ENCODE measurements around the gene TBL3. TPM values are rescaled to one million over a fixed set of nuclear protein-coding genes. Genes with fewer than 3 reads are reported as not detected.
A peak's percentile ranks its signal among the peaks of the same experiment; 100 is the strongest.

TBL3 gene
- total and polyA plus RNA-seq, 9 of the 15 experiments (the other 6 are each of a cell fraction or from before 2014, with no cell fraction given) = 0.97 to 117 (median 24.5) TPM

DNA sequence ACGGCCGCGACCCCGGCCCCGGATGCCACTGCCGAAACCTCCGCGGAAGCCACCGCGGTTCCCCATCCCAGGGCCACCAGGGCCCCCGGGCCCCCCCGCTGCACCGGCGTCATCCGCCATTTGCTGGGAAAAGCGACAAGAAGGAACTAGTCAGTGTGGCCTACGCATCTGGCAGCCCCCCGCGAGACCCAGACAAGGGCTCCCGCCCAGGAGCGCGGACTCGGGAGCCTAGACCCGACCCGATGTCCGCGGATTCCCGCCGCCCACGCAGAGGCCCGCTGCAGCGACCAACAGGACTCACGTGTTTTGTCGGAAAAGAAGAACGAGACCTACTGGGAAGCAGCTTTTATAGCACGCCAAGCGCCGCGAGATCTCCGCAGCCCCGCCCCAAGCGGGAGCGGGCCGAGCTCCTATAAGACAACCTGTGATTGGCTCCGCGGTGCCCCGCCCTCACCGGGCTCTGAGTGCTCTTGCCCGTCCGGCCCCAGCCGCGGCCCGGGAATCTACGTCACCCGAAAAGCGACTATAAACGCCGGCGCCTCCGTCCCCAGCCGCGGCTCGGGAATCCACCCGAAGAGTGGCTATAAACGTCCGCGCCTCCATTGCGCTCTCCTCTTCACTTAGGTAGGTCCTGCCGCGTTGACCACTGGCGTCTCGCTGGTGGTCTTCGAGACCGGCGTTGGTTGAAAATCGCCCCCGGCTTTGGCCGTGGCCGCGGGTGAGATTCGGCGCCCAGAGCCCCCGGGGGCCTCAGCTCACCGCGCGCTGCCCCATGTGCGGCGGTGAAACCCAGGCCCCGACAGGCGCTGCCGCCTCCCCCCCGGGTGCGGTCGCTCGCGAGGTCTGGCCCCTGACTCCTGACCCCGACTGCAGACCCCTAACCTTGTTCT, 7.1 kb upstream of the TBL3 start, which contains the start of gene RPS2:
Gene RPS2 (minus strand): TSS at position 321 of the 890 bp plus-strand sequence. CDS start 201 bp downstream, at position 120.
- Histone ChIP-seq H4K20me1 (replicated peaks; ENCODE audit: control insufficient read depth, insufficient read depth, low read length) (peaks cover 35% of the 10 kb centered on the region), H3K27ac (ENCODE audit: extremely low read depth, low read depth, low read length) (peak within 1 kb of the TSS; percentile 85), H3K4me2 (ENCODE audit: insufficient read depth, low read length) (peak within 1 kb of the TSS; percentile 100), H3K36me3 (ENCODE audit: control insufficient read depth, insufficient read depth, low read length) (peaks cover 38% of the 10 kb centered on the region), H3K27me3 (ENCODE audit: control insufficient read depth in 2 of 2, insufficient read depth in 2 of 2, low read length in 2 of 2) (no peaks in the 10 kb centered on the region), H3K4me3 (peak within 1 kb of the TSS; percentile 89), H3K9me1 (ENCODE audit: control insufficient read depth, insufficient read depth, low read length) (peaks cover 3% of the 10 kb centered on the region), H3K9ac (ENCODE audit: insufficient read depth in 1 of 2, low read depth in 2 of 2, low read length in 2 of 2) (peak within 1 kb of the TSS; percentile 94 to 100), H3K4me1 (replicated peaks in 1 of 2; ENCODE audit: control insufficient read depth in 2 of 2, insufficient read depth in 2 of 2, low read length in 2 of 2) (peaks cover 8 to 50% of the 10 kb centered on the region in 2 experiments; a peak in 3 of 5 replicates), H3K9me3 (replicated peaks; ENCODE audit: control insufficient read depth, insufficient read depth, low read depth, low read length) (no peaks in the 10 kb centered on the region), H2AFZ (ENCODE audit: low read depth, low read length) (peak within 1 kb of the TSS; percentile 73), H3K79me2 (ENCODE audit: control insufficient read depth, insufficient read depth, low read length) (peaks cover 71% of the 10 kb centered on the region)
- DNase-seq (ENCODE audit: extremely low read depth in 1 of 4, low spot score in 3 of 4) (peak; percentile 95 to 100 (median 98)), FAIRE-seq (peak; percentile 94), ATAC-seq (peak; percentile 73)
- intact Hi-C loops (cut with micrococcal nuclease) = loop anchor here (2.0 kb wide), 1 partner anchor 22 kb away; the partner anchor contains the start of gene MSRB1
- WGBS (ENCODE audit: insufficient coverage, low coverage, missing lambda C conversion rate) = under 1% methylated on average over 76 of the region's 97 CpGs
- in situ Hi-C loops (cut with MboI) = no loop called here
- ChIA-PET POLR2A (interaction anchor here (0.6 to 3.9 kb wide), 67 partner anchors 8 to 923 kb away, joined by 3 to 103 read pairs (median 4); partner anchors contain the start of genes E4F1, FAHD1, GFER and HAGH), CTCF (ENCODE audit: low intra/inter-chr PET ratio) (interaction anchor here (0.7 kb wide), 1 partner anchor 35 kb away, joined by 3 read pairs; no protein-coding TSS in a partner anchor)
- BruUV-seq (replicated peaks) = TSS peak; percentile 82
- TF ChIP-seq FIP1L1 (IDR thresholded peaks at IDR 0.05; ENCODE audit: low read depth, low read length, poor library complexity, severe bottlenecking) = peak; percentile 96
- TF ChIP-seq SMARCA4 (IDR thresholded peaks at IDR 0.05) = no peak
- no peak for TF ChIP-seq ZC3H8 (IDR thresholded peaks at IDR 0.05)
- peak; percentile 100 for TF ChIP-seq SUPT5H (IDR thresholded peaks at IDR 0.05)
- TF ChIP-seq, protein P1, sequence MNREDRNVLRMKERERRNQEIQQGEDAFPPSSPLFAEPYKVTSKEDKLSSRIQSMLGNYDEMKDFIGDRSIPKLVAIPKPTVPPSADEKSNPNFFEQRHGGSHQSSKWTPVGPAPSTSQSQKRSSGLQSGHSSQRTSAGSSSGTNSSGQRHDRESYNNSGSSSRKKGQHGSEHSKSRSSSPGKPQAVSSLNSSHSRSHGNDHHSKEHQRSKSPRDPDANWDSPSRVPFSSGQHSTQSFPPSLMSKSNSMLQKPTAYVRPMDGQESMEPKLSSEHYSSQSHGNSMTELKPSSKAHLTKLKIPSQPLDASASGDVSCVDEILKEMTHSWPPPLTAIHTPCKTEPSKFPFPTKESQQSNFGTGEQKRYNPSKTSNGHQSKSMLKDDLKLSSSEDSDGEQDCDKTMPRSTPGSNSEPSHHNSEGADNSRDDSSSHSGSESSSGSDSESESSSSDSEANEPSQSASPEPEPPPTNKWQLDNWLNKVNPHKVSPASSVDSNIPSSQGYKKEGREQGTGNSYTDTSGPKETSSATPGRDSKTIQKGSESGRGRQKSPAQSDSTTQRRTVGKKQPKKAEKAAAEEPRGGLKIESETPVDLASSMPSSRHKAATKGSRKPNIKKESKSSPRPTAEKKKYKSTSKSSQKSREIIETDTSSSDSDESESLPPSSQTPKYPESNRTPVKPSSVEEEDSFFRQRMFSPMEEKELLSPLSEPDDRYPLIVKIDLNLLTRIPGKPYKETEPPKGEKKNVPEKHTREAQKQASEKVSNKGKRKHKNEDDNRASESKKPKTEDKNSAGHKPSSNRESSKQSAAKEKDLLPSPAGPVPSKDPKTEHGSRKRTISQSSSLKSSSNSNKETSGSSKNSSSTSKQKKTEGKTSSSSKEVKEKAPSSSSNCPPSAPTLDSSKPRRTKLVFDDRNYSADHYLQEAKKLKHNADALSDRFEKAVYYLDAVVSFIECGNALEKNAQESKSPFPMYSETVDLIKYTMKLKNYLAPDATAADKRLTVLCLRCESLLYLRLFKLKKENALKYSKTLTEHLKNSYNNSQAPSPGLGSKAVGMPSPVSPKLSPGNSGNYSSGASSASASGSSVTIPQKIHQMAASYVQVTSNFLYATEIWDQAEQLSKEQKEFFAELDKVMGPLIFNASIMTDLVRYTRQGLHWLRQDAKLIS (CRISPR knock-in tag; IDR thresholded peaks at IDR 0.05) = peak; percentile 96
- TF ChIP-seq ZNF76 (CRISPR knock-in tag; IDR thresholded peaks at IDR 0.05; ENCODE audit: borderline replicate concordance) = no peak
- peak; percentile 72 for TF ChIP-seq ELF1 (tag; IDR thresholded peaks at IDR 0.05)
- TF ChIP-seq, protein P2, sequence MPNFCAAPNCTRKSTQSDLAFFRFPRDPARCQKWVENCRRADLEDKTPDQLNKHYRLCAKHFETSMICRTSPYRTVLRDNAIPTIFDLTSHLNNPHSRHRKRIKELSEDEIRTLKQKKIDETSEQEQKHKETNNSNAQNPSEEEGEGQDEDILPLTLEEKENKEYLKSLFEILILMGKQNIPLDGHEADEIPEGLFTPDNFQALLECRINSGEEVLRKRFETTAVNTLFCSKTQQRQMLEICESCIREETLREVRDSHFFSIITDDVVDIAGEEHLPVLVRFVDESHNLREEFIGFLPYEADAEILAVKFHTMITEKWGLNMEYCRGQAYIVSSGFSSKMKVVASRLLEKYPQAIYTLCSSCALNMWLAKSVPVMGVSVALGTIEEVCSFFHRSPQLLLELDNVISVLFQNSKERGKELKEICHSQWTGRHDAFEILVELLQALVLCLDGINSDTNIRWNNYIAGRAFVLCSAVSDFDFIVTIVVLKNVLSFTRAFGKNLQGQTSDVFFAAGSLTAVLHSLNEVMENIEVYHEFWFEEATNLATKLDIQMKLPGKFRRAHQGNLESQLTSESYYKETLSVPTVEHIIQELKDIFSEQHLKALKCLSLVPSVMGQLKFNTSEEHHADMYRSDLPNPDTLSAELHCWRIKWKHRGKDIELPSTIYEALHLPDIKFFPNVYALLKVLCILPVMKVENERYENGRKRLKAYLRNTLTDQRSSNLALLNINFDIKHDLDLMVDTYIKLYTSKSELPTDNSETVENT (CRISPR knock-in tag; IDR thresholded peaks at IDR 0.05) = 0 out of 2 replicates have a peak, but pooled peaks have one; percentile 47
- TF ChIP-seq ZBTB33 (CRISPR knock-in tag; IDR thresholded peaks at IDR 0.05) = 0 out of 2 replicates have a peak, but pooled peaks have one; percentile 11
- no peak for TF ChIP-seq SAP30 (IDR thresholded peaks at IDR 0.05; ENCODE audit: borderline replicate concordance, insufficient read depth, low read depth, low read length, poor library complexity, severe bottlenecking)
- TF ChIP-seq POLR2A (conservative IDR thresholded peaks at IDR 0.05) = peak; percentile 100
- TF ChIP-seq RBM22 (IDR thresholded peaks at IDR 0.05; ENCODE audit: low read depth, low read length, poor library complexity, severe bottlenecking) = peak; percentile 97
